SK-N-SH (cell line): Measurements from ENCODE around the gene AIP. TPM values are rescaled to one million over a fixed set of nuclear protein-coding genes. Genes with fewer than 3 reads are reported as not detected.

ENCODE experiments used
- CTCF ChIA-PET: fragments of 300-600, 350-600 bp; formaldehyde crosslinking; extraction: SDS; loops from one replicate; lab custom pipeline; 2021; lab: Yijun Ruan, JAX
- POLR2A ChIA-PET: fragments of 350-600 bp; sonication (Branson Sonifier 250); formaldehyde crosslinking; extraction: SDS; loops from one replicate; lab custom pipeline; 2020; ENCODE audit warnings: antibody characterized with exemption, inconsistent platforms; lab: Yijun Ruan, JAX
- DNase-seq: peaks from one replicate; pipeline ENCODE4 v3.0.0; 2012
- H2AFZ ChIP-seq: fragments of 200-600 bp; sonication (generic); 2 replicates; pipeline ENCODE4 v1.8.1; 2016; ENCODE audit warnings: antibody characterized with exemption, mild to moderate bottlenecking, low read depth
- H3F3A ChIP-seq: fragments of 200-600 bp; sonication (generic); replicated peaks from 2 replicates; pipeline ENCODE3; 2016; ENCODE audit warnings: antibody characterized with exemption, mild to moderate bottlenecking; ENCODE audit not compliant: insufficient read depth
- H3K27ac ChIP-seq, 2 experiments: fragments of 200-500 bp in 1 of 2; fragments of 200-600 bp in 1 of 2; sonication (Bioruptor generic) in 1 of 2; sonication (generic), shearing (Covaris generic) in 1 of 2; 2 replicates each; pipeline versions ENCODE4 v1.5.1 to v1.6.1; 2014 to 2016; ENCODE audit warnings: low read depth in 2 of 2, inconsistent platforms in 1 of 2, low read length in 1 of 2, mild to moderate bottlenecking in 1 of 2, mixed read lengths in 1 of 2
- H3K27me3 ChIP-seq: fragments of 200-600 bp; sonication (generic), shearing (Covaris generic); 2 replicates; pipeline ENCODE4 v1.6.1; 2016; ENCODE audit warnings: mixed run types; ENCODE audit not compliant: insufficient read depth
- H3K36me3 ChIP-seq, 2 experiments: fragments of 200-500 bp in 1 of 2; fragments of 200-600 bp in 1 of 2; sonication (Bioruptor generic) in 1 of 2; sonication (generic) in 1 of 2; replicated peaks in 1 of 2; 2 replicates each; pipeline versions ENCODE3 to v1.5.1; 2014 to 2016; ENCODE audit warnings: low read length in 1 of 2, mild to moderate bottlenecking in 1 of 2; ENCODE audit not compliant: insufficient read depth in 2 of 2, control insufficient read depth in 1 of 2
- H3K4me1 ChIP-seq, 2 experiments: fragments of 200-500 bp in 1 of 2; fragments of 200-600 bp in 1 of 2; sonication (Bioruptor generic) in 1 of 2; sonication (generic), shearing (Covaris generic) in 1 of 2; 2 replicates each; pipeline versions ENCODE4 v1.5.1 to v1.6.1; 2014 to 2016; ENCODE audit warnings: low read depth in 1 of 2, low read length in 1 of 2, mixed run types in 1 of 2; ENCODE audit not compliant: insufficient read depth in 2 of 2, control insufficient read depth in 1 of 2
- H3K4me2 ChIP-seq: fragments of 200-600 bp; sonication (generic), shearing (Covaris generic); 2 replicates; pipeline ENCODE4 v1.6.1; 2017; ENCODE audit warnings: mixed run types
- H3K4me3 ChIP-seq, 2 experiments: fragments of 200-500 bp in 1 of 2; fragments of 200-600 bp in 1 of 2; sonication (Bioruptor generic) in 1 of 2; sonication (generic), shearing (Covaris generic) in 1 of 2; 2 replicates each; pipeline versions ENCODE4 v1.5.1 to v1.8.1; 2014 to 2016; ENCODE audit warnings: low read depth in 2 of 2, inconsistent platforms in 1 of 2, low read length in 1 of 2, mild to moderate bottlenecking in 1 of 2, mixed read lengths in 1 of 2, moderate library complexity in 1 of 2
- H3K79me2 ChIP-seq: fragments of 200-600 bp; sonication (generic); 2 replicates; pipeline ENCODE4 v1.8.1; 2017; ENCODE audit warnings: mild to moderate bottlenecking; ENCODE audit not compliant: insufficient read depth
- H3K9ac ChIP-seq: fragments of 200-600 bp; sonication (generic); 2 replicates; pipeline ENCODE4 v1.6.1; 2017; ENCODE audit warnings: mixed run types
- H3K9me2 ChIP-seq: fragments of 200-600 bp; sonication (generic); 2 replicates; pipeline ENCODE4 v1.6.1; 2017; ENCODE audit warnings: mixed run types
- H3K9me3 ChIP-seq: fragments of 200-600 bp; sonication (generic); 2 replicates; pipeline ENCODE4 v1.6.1; 2017; ENCODE audit warnings: mixed run types, mild to moderate bottlenecking, moderate library complexity
- H4K20me1 ChIP-seq: fragments of 200-600 bp; sonication (generic); 2 replicates; pipeline ENCODE4 v1.6.1; 2017; ENCODE audit warnings: mild to moderate bottlenecking, mixed run types; ENCODE audit not compliant: insufficient read depth
- CHD2 ChIP-seq: fragments of 150-350 bp; IDR thresholded peaks from 2 replicates; pipeline ENCODE4 v1.6.1; 2018; ENCODE audit warnings: low read length; ENCODE audit not compliant: partially characterized antibody
- EP300 ChIP-seq, 2 experiments: IDR thresholded peaks; 2 replicates each; pipeline versions ENCODE4 v1.4.0 to v1.6.1; 2012; ENCODE audit warnings: borderline replicate concordance in 1 of 2, low read depth in 1 of 2, low read length in 1 of 2
- EZH2phosphoT487 ChIP-seq: fragments of 200-600 bp; sonication (generic); IDR thresholded peaks from 2 replicates; pipeline ENCODE4 v1.6.1; 2017; ENCODE audit warnings: low read depth, mixed run types, mild to moderate bottlenecking, antibody characterized with exemption, moderate library complexity, borderline replicate concordance
- FOSL2 ChIP-seq: IDR thresholded peaks from 2 replicates; pipeline ENCODE4 v1.4.0; 2012; ENCODE audit warnings: low read depth, mild to moderate bottlenecking, moderate library complexity, borderline replicate concordance
- FOXM1 ChIP-seq: IDR thresholded peaks from 2 replicates; pipeline ENCODE4 v1.4.0; 2012; ENCODE audit warnings: low read depth, mild to moderate bottlenecking
- GABPA ChIP-seq: IDR thresholded peaks from 2 replicates; pipeline ENCODE4 v1.4.0; 2012; ENCODE audit warnings: low read depth, mild to moderate bottlenecking
- MEF2A ChIP-seq: IDR thresholded peaks from 2 replicates; pipeline ENCODE4 v1.4.0; 2012; ENCODE audit warnings: low read depth, borderline replicate concordance
- MXI1 ChIP-seq: IDR thresholded peaks from 2 replicates; pipeline ENCODE4 v1.6.1; 2012; ENCODE audit warnings: mild to moderate bottlenecking, low read depth, low read length, improper control_type of control experiment
- NFIC ChIP-seq: IDR thresholded peaks from 2 replicates; pipeline ENCODE4 v1.4.0; 2012; ENCODE audit warnings: borderline replicate concordance
- POLR2AphosphoS5 ChIP-seq: IDR thresholded peaks from 2 replicates; pipeline ENCODE4 v1.6.1; 2012; ENCODE audit warnings: low read depth, low read length
- RFX5 ChIP-seq: IDR thresholded peaks from 2 replicates; pipeline ENCODE4 v1.6.1; 2012; ENCODE audit warnings: mild to moderate bottlenecking, improper control_type of control experiment, low read length
- SMC3 ChIP-seq: IDR thresholded peaks from 2 replicates; pipeline ENCODE4 v1.6.1; 2012; ENCODE audit warnings: low read depth, low read length, improper control_type of control experiment
- TAF1 ChIP-seq: IDR thresholded peaks from 2 replicates; pipeline ENCODE4 v1.6.1; 2012; ENCODE audit warnings: low read depth, mild to moderate bottlenecking, low read length, moderate library complexity, borderline replicate concordance
- YY1 ChIP-seq: IDR thresholded peaks from 2 replicates; pipeline ENCODE4 v1.4.0; 2012; ENCODE audit warnings: low read depth, mild to moderate bottlenecking
- WGBS: methylation state at CpG from one replicate; pipeline ENCODE4 v1.1.6; 2017; ENCODE audit warnings: low lambda C conversion rate; 5-methylcytosine and 5-hydroxymethylcytosine counted together
- polyA plus RNA-seq, 3 experiments: library from polyadenylated mRNA; depleted of rRNA; stranded (reverse); fragments of >200 nt; gene quantifications; 2 replicates each; pipeline ENCODE4 v1.2.3, GENCODE V29; 2012
- TF ChIP-seq, protein P1 (sequence below): IDR thresholded peaks from 2 replicates; pipeline ENCODE4 v1.4.0; 2012; ENCODE audit warnings: low read depth, borderline replicate concordance
- TF ChIP-seq, protein P2 (sequence below): IDR thresholded peaks from 2 replicates; pipeline ENCODE4 v1.4.0; 2012; ENCODE audit warnings: low read depth, borderline replicate concordance
- TF ChIP-seq, protein P3 (sequence below): IDR thresholded peaks from 2 replicates; pipeline ENCODE4 v1.6.1; 2012; ENCODE audit warnings: mild to moderate bottlenecking, low read depth, low read length, moderate library complexity
- TF ChIP-seq, protein P4 (sequence below): fragments of 150-350 bp; IDR thresholded peaks from 2 replicates; pipeline ENCODE4 v1.6.1; 2017; ENCODE audit warnings: antibody characterized with exemption, low read length, low read depth, borderline replicate concordance

Gene AIP
- polyA plus RNA-seq, 1 of the 3 experiments (the other 2 are of a cell fraction): 207 TPM

DNA sequence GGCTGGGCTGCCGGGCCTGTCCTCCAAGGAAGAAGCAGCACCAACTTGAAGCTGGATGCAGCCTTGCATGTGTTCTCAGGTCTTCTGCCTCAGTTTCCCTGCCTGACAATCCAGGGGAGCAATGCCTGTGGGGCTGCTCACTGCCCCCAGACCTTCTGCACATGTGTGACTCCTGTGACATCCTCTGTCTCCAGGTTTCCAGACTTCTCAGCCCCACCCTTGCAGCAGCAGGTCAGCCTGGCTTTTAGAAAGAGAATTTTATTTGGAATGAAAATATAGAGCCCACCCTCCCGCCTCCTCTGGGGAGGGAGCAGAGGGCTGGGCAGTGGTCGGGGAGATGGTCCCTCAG is 45.0 kb upstream of the AIP start:
- 89% methylated on average over 3 of the region's 3 CpGs for WGBS

DNA sequence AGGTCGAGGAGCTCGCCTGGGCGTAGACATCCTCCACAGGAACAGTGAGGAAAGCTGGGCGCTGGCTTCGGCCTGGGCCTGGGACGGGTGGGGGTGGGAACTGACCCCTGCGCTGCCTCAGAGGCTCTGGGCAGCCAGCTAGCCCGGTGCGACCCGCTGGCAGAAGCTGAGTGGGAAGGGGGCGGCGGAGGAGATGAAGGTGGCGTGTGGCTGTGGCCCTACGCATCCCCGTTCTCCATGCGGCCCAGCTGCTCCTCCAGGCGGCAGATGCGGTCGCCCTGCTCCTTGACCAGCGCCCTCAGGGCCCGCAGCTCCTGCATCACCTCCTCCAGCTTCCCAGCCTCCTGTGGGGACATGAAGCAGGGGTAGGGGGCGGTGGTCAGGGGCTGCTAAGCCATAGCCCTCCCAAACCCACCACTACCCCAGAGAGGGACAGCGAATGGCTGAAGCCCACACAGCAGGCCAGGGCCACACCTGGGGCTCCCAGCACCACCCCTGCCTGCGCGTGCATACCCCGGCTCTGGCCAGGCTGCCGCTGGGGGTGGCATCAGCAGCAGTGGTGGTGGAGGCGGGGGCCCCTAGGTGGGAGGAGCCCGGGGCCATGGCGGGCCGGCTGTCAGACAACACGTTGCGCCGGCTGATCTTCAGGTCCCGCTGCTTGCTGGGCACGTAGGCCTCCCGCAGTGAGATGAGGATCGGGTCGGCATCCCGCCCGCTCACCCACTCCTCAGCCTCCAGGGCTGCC is 44.5 kb upstream of the AIP start:
- no peaks in the 10 kb centered on the region for H4K20me1 ChIP-seq
- no peak overlapping the region for H3K4me3 ChIP-seq
- H2AFZ ChIP-seq: no peak overlapping the region
- WGBS: 93% methylated on average over 22 of the region's 41 CpGs
- H3K36me3 ChIP-seq: peaks cover 0 to 45% of the 10 kb centered on the region in 2 experiments
- DNase-seq: no peak
- peaks cover 4 to 11% of the 10 kb centered on the region in 2 experiments; a peak in 2 of 4 replicates for H3K4me1 ChIP-seq
- no peaks in the 10 kb centered on the region for H3K9me2 ChIP-seq
- ChIA-PET POLR2A (interaction anchor here (0.8 kb wide), 1 partner anchor 9 kb away, joined by 4 read pairs; the partner anchor contains the start of gene RPS6KB2), CTCF (interaction anchor here (1.0 kb wide), 1 partner anchor 12 kb away, joined by 3 read pairs; no protein-coding TSS in a partner anchor)
- no peaks in the 10 kb centered on the region for H3F3A ChIP-seq
- H3K4me2 ChIP-seq: no peak overlapping the region
- H3K9ac ChIP-seq: no peak overlapping the region
- H3K27me3 ChIP-seq: no peaks in the 10 kb centered on the region
- TF ChIP-seq YY1 (no peak), FOSL2 (no peak), EP300 (IDR thresholded peaks at IDR 0.05; ENCODE audit: borderline replicate concordance in 1 of 2, low read depth in 1 of 2, low read length in 1 of 2) (no peak), GABPA (no peak), MEF2A (no peak), SMC3 (no peak), FOXM1 (no peak), POLR2AphosphoS5 (no peak), EZH2phosphoT487 (no peak), MXI1 (no peak)
- TF ChIP-seq, protein P1, sequence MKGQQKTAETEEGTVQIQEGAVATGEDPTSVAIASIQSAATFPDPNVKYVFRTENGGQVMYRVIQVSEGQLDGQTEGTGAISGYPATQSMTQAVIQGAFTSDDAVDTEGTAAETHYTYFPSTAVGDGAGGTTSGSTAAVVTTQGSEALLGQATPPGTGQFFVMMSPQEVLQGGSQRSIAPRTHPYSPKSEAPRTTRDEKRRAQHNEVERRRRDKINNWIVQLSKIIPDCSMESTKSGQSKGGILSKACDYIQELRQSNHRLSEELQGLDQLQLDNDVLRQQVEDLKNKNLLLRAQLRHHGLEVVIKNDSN: no peak
- TF ChIP-seq, protein P2, sequence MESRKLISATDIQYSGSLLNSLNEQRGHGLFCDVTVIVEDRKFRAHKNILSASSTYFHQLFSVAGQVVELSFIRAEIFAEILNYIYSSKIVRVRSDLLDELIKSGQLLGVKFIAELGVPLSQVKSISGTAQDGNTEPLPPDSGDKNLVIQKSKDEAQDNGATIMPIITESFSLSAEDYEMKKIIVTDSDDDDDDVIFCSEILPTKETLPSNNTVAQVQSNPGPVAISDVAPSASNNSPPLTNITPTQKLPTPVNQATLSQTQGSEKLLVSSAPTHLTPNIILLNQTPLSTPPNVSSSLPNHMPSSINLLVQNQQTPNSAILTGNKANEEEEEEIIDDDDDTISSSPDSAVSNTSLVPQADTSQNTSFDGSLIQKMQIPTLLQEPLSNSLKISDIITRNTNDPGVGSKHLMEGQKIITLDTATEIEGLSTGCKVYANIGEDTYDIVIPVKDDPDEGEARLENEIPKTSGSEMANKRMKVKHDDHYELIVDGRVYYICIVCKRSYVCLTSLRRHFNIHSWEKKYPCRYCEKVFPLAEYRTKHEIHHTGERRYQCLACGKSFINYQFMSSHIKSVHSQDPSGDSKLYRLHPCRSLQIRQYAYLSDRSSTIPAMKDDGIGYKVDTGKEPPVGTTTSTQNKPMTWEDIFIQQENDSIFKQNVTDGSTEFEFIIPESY: no peak
- TF ChIP-seq, protein P3, sequence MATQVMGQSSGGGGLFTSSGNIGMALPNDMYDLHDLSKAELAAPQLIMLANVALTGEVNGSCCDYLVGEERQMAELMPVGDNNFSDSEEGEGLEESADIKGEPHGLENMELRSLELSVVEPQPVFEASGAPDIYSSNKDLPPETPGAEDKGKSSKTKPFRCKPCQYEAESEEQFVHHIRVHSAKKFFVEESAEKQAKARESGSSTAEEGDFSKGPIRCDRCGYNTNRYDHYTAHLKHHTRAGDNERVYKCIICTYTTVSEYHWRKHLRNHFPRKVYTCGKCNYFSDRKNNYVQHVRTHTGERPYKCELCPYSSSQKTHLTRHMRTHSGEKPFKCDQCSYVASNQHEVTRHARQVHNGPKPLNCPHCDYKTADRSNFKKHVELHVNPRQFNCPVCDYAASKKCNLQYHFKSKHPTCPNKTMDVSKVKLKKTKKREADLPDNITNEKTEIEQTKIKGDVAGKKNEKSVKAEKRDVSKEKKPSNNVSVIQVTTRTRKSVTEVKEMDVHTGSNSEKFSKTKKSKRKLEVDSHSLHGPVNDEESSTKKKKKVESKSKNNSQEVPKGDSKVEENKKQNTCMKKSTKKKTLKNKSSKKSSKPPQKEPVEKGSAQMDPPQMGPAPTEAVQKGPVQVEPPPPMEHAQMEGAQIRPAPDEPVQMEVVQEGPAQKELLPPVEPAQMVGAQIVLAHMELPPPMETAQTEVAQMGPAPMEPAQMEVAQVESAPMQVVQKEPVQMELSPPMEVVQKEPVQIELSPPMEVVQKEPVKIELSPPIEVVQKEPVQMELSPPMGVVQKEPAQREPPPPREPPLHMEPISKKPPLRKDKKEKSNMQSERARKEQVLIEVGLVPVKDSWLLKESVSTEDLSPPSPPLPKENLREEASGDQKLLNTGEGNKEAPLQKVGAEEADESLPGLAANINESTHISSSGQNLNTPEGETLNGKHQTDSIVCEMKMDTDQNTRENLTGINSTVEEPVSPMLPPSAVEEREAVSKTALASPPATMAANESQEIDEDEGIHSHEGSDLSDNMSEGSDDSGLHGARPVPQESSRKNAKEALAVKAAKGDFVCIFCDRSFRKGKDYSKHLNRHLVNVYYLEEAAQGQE: no peak
- no peak overlapping the region for H3K27ac ChIP-seq
- peaks cover 12% of the 10 kb centered on the region; the same call in 1 of the 2 replicates for H3K79me2 ChIP-seq
- H3K9me3 ChIP-seq: no peaks in the 10 kb centered on the region

More for the DNA sequence above, 45.0 kb upstream of the AIP start:
- no peak for DNase-seq
- TF ChIP-seq TAF1 (no peak), NFIC (no peak), CHD2 (no peak), RFX5 (no peak)
- TF ChIP-seq, protein P4, sequence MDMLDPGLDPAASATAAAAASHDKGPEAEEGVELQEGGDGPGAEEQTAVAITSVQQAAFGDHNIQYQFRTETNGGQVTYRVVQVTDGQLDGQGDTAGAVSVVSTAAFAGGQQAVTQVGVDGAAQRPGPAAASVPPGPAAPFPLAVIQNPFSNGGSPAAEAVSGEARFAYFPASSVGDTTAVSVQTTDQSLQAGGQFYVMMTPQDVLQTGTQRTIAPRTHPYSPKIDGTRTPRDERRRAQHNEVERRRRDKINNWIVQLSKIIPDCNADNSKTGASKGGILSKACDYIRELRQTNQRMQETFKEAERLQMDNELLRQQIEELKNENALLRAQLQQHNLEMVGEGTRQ: no peak
- no peak overlapping the region for H3K27ac ChIP-seq
- H3K79me2 ChIP-seq: peaks cover 7% of the 10 kb centered on the region; the same call in 1 of the 2 replicates
- H2AFZ ChIP-seq: no peak overlapping the region
- no peak overlapping the region for H3K4me2 ChIP-seq
- ChIA-PET CTCF (no interaction called here), POLR2A (interaction anchor here (0.8 to 1.0 kb wide), 2 partner anchors 9 kb away, joined by 3 to 4 read pairs; partner anchors contain the start of gene RPS6KB2)
- no peaks in the 10 kb centered on the region for H3K9me3 ChIP-seq
- no peaks in the 10 kb centered on the region for H3F3A ChIP-seq
- H3K4me1 ChIP-seq: peaks cover 4 to 11% of the 10 kb centered on the region in 2 experiments; a peak in 2 of 4 replicates
- H3K4me3 ChIP-seq: no peak overlapping the region
- no peaks in the 10 kb centered on the region for H3K9me2 ChIP-seq
- H3K36me3 ChIP-seq: peaks cover 1 to 49% of the 10 kb centered on the region in 2 experiments
- H3K9ac ChIP-seq: no peak overlapping the region
- H4K20me1 ChIP-seq: no peaks in the 10 kb centered on the region
- no peaks in the 10 kb centered on the region for H3K27me3 ChIP-seq
